Activated CD4-positive, alpha-beta memory T cell treated with anti-CD3 and anti-CD28 coated beads, Interleukin-2, amount 10 ng/mL, durations not matched to agents 7 days and 5 days (primary cell): Measurements from ENCODE around the gene ZBTB20. TPM values are rescaled to one million over a fixed set of nuclear protein-coding genes. Genes with fewer than 3 reads are reported as not detected.
"Not testable (repeated sequence)": the region's sequence is repeated elsewhere in the genome, so short reads cannot be mapped to it uniquely, and the experiment has no call there.

ENCODE experiments used
- CTCF ChIA-PET: fragments of 350-600 bp; sonication (Branson Sonifier 250); formaldehyde crosslinking; loops from one replicate; lab custom pipeline; 2021; ENCODE audit warnings: antibody characterized with exemption, inconsistent platforms; lab: Charles Lee
- POLR2A ChIA-PET: fragments of 350-600 bp; sonication (Branson Sonifier 250); formaldehyde crosslinking; loops from one replicate; lab custom pipeline; 2021; ENCODE audit warnings: antibody characterized with exemption; lab: Charles Lee
- DNase-seq: peaks from one replicate; pipeline ENCODE4 v3.0.0-alpha.2; 2020
- H3K27ac Mint-ChIP-seq: one replicate; pipeline ENCODE4 v1.8.0; 2021; ENCODE audit warnings: mild to moderate bottlenecking, mixed read lengths
- H3K27me3 Mint-ChIP-seq: one replicate; pipeline ENCODE4 v1.8.0; 2021; ENCODE audit warnings: mixed read lengths
- H3K36me3 Mint-ChIP-seq: one replicate; pipeline ENCODE4 v1.8.0; 2021; ENCODE audit warnings: low read depth, mixed read lengths
- H3K4me1 Mint-ChIP-seq: one replicate; pipeline ENCODE4 v1.8.0; 2021; ENCODE audit warnings: mixed read lengths
- H3K4me3 Mint-ChIP-seq: one replicate; pipeline ENCODE4 v1.8.0; 2021; ENCODE audit warnings: mild to moderate bottlenecking, mixed read lengths
- H3K9me3 Mint-ChIP-seq: one replicate; pipeline ENCODE4 v1.8.0; 2021; ENCODE audit warnings: mixed read lengths
- total RNA-seq, 2 experiments: library from RNA; stranded (reverse); gene quantifications; one replicate each; pipeline ENCODE4 v1.2.3, GENCODE V29; 2021

The ZBTB20 gene
- total RNA-seq = 1 to 10 TPM; 6.3 to 8.6 TPM

GRCh38 chr3:115146418-115147328 lies at the start of gene ZBTB20:
Gene ZBTB20, minus strand, starts transcription at chr3:115147288.
- H3K4me1 Mint-ChIP-seq = peaks cover 19% of the 10 kb centered on the region
- H3K27ac Mint-ChIP-seq = peak within 1 kb of the TSS; percentile 95
- DNase-seq = peak; percentile 72
- ChIA-PET CTCF (interaction anchor here (1.1 to 2.3 kb wide), 5 partner anchors 20 to 762 kb away, joined by 3 to 10 read pairs (median 4); no protein-coding TSS in a partner anchor), POLR2A (interaction anchor here (0.6 to 3.3 kb wide), 23 partner anchors 8 to 1449 kb away, joined by 3 to 98 read pairs (median 4); no protein-coding TSS in a partner anchor)
- no peaks in the 10 kb centered on the region for H3K9me3 Mint-ChIP-seq
- peak within 1 kb of the TSS; percentile 89 for H3K4me3 Mint-ChIP-seq
- H3K27me3 Mint-ChIP-seq = no peaks in the 10 kb centered on the region
- H3K36me3 Mint-ChIP-seq = peaks cover 9% of the 10 kb centered on the region

- ChIA-PET CTCF (interaction anchor here (0.6 kb wide), 1 partner anchor 577 kb away, joined by 4 read pairs; no protein-coding TSS in a partner anchor), POLR2A (no interaction called here)
- Mint-ChIP-seq H3K4me1 (no peaks in the 10 kb centered on the region), H3K36me3 (no peaks in the 10 kb centered on the region), H3K27ac (no peak overlapping the region), H3K27me3 (peaks cover 1% of the 10 kb centered on the region), H3K4me3 (no peak overlapping the region), H3K9me3 (peaks cover 7% of the 10 kb centered on the region)
- no peak for DNase-seq
Measured at GRCh38 chr3:115194476-115194875, 47.4 kb upstream of the ZBTB20 start.

DNA sequence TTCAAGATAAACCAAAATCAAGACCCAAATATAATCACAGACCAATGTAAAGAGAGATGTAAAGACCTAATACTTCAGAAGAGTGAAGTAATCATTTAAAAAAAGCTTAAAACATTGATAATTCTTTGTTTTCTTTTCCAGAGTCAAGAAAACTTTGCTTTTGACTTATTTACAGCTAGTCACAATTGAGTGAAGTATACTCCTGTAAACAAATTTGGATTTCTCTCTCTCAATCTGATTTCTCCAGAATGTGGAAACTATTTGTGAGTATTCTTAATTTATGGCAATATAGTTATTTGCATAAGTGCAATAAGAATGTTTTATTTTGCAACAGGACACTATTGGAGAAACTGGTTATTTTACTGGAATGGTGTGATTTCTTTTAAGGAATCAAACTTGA lies 43.7 kb upstream of the ZBTB20 start:
- ChIA-PET POLR2A (no interaction called here), CTCF (no interaction called here)
- Mint-ChIP-seq H3K27ac (no peak overlapping the region), H3K36me3 (no peaks in the 10 kb centered on the region), H3K27me3 (no peaks in the 10 kb centered on the region), H3K9me3 (peaks cover 8% of the 10 kb centered on the region), H3K4me3 (no peak overlapping the region), H3K4me1 (peaks cover 10% of the 10 kb centered on the region)
- DNase-seq = no peak

DNA sequence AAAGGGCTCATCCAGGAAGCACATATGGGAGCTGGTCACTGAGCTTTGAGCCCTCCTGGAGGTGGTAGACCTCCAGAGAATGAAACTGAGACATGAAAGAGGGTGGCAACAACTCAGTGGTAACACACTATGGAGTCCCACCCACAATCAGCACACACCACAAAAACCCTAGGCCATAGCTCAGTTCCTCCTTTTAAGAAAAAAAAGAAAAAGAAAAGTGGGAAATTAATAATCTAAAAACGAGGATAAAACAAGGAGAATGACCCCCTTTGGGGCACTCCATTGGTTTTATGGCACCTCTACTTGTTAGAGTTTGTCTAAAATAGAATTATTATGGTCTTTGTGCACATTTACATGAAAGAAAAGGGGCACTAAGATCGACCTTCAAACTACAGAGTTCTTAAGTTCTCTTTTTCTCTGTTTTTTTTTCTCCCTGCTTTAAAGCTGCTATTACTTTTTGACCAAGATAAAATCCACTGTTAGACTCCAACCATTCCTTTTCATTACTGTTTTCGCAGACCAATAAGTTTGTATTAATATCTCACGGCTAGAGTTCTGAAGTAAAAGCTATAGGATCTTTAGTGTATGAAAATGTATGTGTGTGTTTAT lies 40.2 kb upstream of the ZBTB20 start:
- no peak for DNase-seq
- H3K4me3 Mint-ChIP-seq = no peak overlapping the region
- H3K36me3 Mint-ChIP-seq = no peaks in the 10 kb centered on the region
- no peaks in the 10 kb centered on the region for H3K27me3 Mint-ChIP-seq
- CTCF ChIA-PET = no interaction called here
- H3K27ac Mint-ChIP-seq = no peak overlapping the region
- POLR2A ChIA-PET = no interaction called here
- H3K4me1 Mint-ChIP-seq = peaks cover 10% of the 10 kb centered on the region
- H3K9me3 Mint-ChIP-seq = peaks cover 5% of the 10 kb centered on the region

- H3K27me3 Mint-ChIP-seq = no peaks in the 10 kb centered on the region
- no peaks in the 10 kb centered on the region for H3K36me3 Mint-ChIP-seq
- no peak for DNase-seq
- H3K27ac Mint-ChIP-seq = no peak overlapping the region
- ChIA-PET POLR2A (no interaction called here), CTCF (no interaction called here)
- H3K9me3 Mint-ChIP-seq = peaks cover 5% of the 10 kb centered on the region
- H3K4me3 Mint-ChIP-seq = no peak overlapping the region
- peaks cover 10% of the 10 kb centered on the region for H3K4me1 Mint-ChIP-seq
Measured at GRCh38 chr3:115186351-115187148, 39.5 kb upstream of the ZBTB20 start.

DNA sequence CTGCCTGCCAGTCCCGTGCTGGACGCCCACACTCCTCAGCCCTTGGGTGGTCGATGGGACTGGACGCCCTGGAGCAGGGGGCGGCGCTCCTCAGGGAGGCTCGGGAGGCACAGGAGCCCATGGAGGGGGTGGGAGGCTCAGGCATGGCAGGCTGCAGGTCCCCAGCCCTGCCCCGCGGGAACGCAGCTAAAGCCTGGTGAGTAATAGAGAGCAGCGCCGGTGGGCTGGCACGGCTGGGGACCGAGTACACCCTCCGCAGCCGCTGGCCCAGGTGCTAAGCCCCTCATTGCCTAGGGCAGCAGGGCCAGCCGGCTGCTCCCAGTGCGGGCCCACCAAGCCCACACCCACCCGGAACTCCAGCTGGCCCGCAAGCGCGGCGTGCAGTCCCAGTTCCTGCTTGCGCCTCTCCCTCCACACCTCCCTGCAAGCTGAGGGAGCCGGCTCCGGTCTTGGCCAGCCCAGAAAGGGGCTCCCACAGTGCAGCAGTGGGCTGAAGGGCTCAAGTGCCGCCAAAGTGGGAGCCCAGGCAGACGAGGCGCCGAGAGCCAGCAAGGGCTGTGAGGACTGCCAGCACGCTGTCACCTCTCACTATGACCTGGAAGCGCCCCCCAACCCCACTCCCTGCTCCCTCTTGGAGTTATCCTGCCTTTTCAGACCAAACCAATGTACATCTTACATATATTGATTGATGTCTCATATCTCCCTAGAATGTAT lies 37.9 kb upstream of the ZBTB20 start:
- CTCF ChIA-PET, H3K27me3 Mint-ChIP-seq, DNase-seq, POLR2A ChIA-PET, H3K27ac Mint-ChIP-seq, H3K4me3 Mint-ChIP-seq, H3K9me3 Mint-ChIP-seq, H3K36me3 Mint-ChIP-seq: not testable (repeated sequence)
- H3K4me1 Mint-ChIP-seq = peaks cover 10% of the 10 kb centered on the region

- CTCF ChIA-PET, H3K27me3 Mint-ChIP-seq, H3K9me3 Mint-ChIP-seq, H3K27ac Mint-ChIP-seq, POLR2A ChIA-PET, DNase-seq, H3K36me3 Mint-ChIP-seq, H3K4me3 Mint-ChIP-seq, H3K4me1 Mint-ChIP-seq: not testable (repeated sequence)
Measured at GRCh38 chr3:115178930-115179329, 31.8 kb upstream of the ZBTB20 start.

DNA sequence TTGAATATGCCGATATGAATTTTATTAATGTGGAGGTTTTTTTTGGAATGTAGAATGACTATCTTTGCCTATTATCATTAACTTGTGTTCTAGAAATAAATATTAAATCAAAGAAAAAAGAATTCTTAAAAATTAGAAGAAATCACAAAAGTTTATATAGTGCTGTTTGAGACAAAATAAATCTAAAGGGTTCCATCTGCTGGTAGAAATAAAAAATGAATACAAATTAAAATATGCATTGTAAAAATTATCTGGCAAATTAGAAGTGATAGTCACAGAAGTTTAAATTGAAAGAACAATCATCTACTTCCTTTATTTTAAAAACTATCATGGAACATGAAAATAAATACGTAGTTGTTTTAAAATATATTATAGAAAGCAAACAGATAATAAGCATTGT lies 22.7 kb upstream of the ZBTB20 start:
- no peaks in the 10 kb centered on the region for H3K36me3 Mint-ChIP-seq
- no peaks in the 10 kb centered on the region for H3K27me3 Mint-ChIP-seq
- ChIA-PET CTCF (interaction anchor here (1.3 to 1.9 kb wide), 3 partner anchors 77 to 785 kb away, joined by 3 to 14 read pairs (median 11); no protein-coding TSS in a partner anchor), POLR2A (no interaction called here)
- peaks cover 12% of the 10 kb centered on the region for H3K4me1 Mint-ChIP-seq
- no peak for DNase-seq
- H3K27ac Mint-ChIP-seq = no peak overlapping the region
- no peaks in the 10 kb centered on the region for H3K9me3 Mint-ChIP-seq
- H3K4me3 Mint-ChIP-seq = no peak overlapping the region

DNA sequence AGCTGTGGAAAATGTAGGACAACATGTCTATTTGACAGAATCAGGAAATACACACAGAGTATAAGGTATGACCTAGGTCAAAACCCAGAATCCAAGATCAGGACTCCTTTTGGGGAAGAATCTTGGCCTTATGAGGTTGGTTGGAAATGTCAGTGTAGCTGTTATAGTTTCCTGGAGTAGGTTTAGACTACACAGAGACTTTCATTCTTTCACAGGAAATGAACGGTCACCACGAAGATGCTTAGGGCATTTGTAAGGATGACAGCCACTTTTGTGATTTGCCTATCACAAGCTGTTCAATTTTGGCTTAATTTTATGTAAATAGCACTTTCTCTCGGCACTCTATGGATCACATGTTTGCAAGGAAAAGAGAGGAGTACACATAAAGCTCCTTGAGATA lies 18.6 kb upstream of the ZBTB20 start:
- no peak for DNase-seq
- Mint-ChIP-seq H3K27ac (peak overlapping the region; percentile 73), H3K4me1 (peaks cover 33% of the 10 kb centered on the region), H3K27me3 (no peaks in the 10 kb centered on the region), H3K9me3 (no peaks in the 10 kb centered on the region), H3K36me3 (no peaks in the 10 kb centered on the region), H3K4me3 (no peak overlapping the region)
- POLR2A ChIA-PET = interaction anchor here (1.2 to 6.8 kb wide), 5 partner anchors 16 to 619 kb away, joined by 4 to 98 read pairs (median 10); partner anchors contain the start of gene ZBTB20
- CTCF ChIA-PET = interaction anchor here (1.0 to 2.0 kb wide), 4 partner anchors 19 to 619 kb away, joined by 3 to 6 read pairs (median 4); no protein-coding TSS in a partner anchor

DNA sequence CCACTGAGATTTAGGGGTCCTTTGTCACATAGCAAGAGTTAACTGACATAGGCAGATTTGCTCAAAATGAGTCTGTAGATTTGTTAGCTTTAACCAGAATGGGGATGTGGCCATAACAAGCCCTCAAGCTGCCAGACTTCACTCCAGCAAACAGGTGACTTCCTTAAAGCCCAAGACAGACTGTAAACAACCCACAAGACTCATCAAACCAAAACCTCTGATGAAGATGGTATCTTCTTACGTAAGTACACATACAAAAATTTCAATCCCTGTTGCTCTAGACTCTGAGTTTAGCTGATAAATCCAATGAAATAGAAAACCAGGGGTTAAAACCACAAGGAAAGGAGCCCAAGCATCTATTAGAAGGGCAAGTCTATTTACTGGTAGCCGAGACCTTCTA lies 18.2 kb upstream of the ZBTB20 start:
- H3K36me3 Mint-ChIP-seq = no peaks in the 10 kb centered on the region
- ChIA-PET POLR2A (interaction anchor here (1.2 to 6.8 kb wide), 6 partner anchors 16 to 619 kb away, joined by 4 to 98 read pairs (median 8); partner anchors contain the start of gene ZBTB20), CTCF (interaction anchor here (1.0 to 2.0 kb wide), 3 partner anchors 74 to 619 kb away, joined by 3 to 6 read pairs (median 5); no protein-coding TSS in a partner anchor)
- H3K9me3 Mint-ChIP-seq = no peaks in the 10 kb centered on the region
- peaks cover 37% of the 10 kb centered on the region for H3K4me1 Mint-ChIP-seq
- no peaks in the 10 kb centered on the region for H3K27me3 Mint-ChIP-seq
- peak; percentile 46 for DNase-seq
- no peak overlapping the region for H3K4me3 Mint-ChIP-seq
- H3K27ac Mint-ChIP-seq = peak overlapping the region; percentile 73

DNA sequence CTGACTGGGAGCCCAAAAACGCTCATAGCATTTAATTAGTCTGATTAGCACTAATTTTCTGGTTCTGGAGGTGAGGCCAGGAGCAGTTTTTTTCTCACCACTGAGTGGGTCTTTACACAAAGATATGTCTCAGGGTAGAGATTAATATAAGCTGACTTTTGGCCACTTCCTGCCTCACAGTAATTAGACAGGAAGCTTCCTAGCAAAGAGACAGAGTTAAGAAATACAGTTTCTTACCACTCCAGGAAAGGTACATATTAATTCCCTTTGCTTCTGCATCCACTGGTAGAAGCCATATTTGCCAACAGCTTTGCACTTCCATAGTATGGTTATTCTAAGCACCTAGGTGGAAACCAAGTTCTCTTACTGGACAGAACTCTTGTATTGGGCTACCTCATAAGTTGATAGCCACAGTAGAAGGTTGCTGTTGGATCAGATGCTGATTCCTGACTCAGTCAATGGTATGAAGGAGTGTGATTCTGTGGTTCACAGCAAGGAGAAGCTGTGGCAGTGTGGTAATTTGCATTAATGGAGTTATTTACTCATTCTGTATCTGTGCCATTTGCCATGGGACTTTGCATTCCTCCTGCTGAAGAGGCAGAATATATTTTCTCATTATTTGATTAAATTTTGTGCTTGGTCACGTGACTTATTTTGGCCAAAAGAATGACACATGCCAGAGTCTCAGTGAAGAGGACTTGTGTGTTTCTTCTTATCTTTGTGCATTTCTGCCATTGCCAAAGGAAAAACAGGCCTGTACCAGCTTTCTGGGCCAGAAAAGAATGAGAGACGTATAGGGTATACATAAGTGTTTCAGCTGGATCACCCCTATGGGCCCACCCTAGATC lies 17.5 kb upstream of the ZBTB20 start:
- peak overlapping the region; percentile 73 for H3K27ac Mint-ChIP-seq
- H3K4me3 Mint-ChIP-seq = no peak overlapping the region
- no peaks in the 10 kb centered on the region for H3K9me3 Mint-ChIP-seq
- CTCF ChIA-PET = interaction anchor here (0.7 to 2.0 kb wide), 6 partner anchors 16 to 620 kb away, joined by 3 to 6 read pairs (median 4); no protein-coding TSS in a partner anchor
- POLR2A ChIA-PET = interaction anchor here (1.0 to 6.8 kb wide), 7 partner anchors 15 to 620 kb away, joined by 3 to 98 read pairs (median 5); partner anchors contain the start of gene ZBTB20
- no peak for DNase-seq
- peaks cover 39% of the 10 kb centered on the region for H3K4me1 Mint-ChIP-seq
- no peaks in the 10 kb centered on the region for H3K27me3 Mint-ChIP-seq
- H3K36me3 Mint-ChIP-seq = no peaks in the 10 kb centered on the region
